Peyer's patch (tissue), 4 donors: ENCODE results near the gene ADAM12. TPM values are rescaled to one million over a fixed set of nuclear protein-coding genes. Genes with fewer than 3 reads are reported as not detected.

Source experiments
- DNase-seq, 3 donors: peaks; one replicate each; pipeline ENCODE4 v3.0.0-alpha.2; 2017 to 2019
- H3K27ac ChIP-seq, 4 donors: fragments of 200-600 bp; sonication (generic); one replicate each; pipeline ENCODE4 v1.5.1; 2016 to 2019
- H3K27me3 ChIP-seq, 2 donors: fragments of 200-600 bp; sonication (generic); one replicate each; pipeline ENCODE4 v1.5.1; 2019
- H3K36me3 ChIP-seq, 3 donors: fragments of 200-600 bp; sonication (generic); one replicate each; pipeline ENCODE4 v1.5.1; 2016 to 2019
- H3K4me1 ChIP-seq, 4 donors: fragments of 200-600 bp; sonication (generic); one replicate each; pipeline ENCODE4 v1.5.1; 2016 to 2019
- H3K4me3 ChIP-seq, 4 donors: fragments of 200-600 bp; sonication (generic); 1 replicate in 3 of 4; 2 replicates in 1 of 4; pipeline ENCODE4 v1.5.1; 2016 to 2019; ENCODE audit warnings: mild to moderate bottlenecking in 1 of 4
- H3K9me3 ChIP-seq, 4 donors: fragments of 200-600 bp; sonication (generic); one replicate each; pipeline ENCODE4 v1.5.1; 2016 to 2019; ENCODE audit warnings: mild to moderate bottlenecking in 1 of 4
- CTCF ChIP-seq, 6 experiments: fragments of 450-650 bp in 4 of 6; fragments of 200-600 bp in 2 of 6; sonication (generic) in 1 of 6; IDR thresholded peaks; one replicate each; pipeline ENCODE4 v1.5.1; 2017 to 2019; ENCODE audit warnings: antibody characterized with exemption in 6 of 6, mild to moderate bottlenecking in 3 of 6, moderate library complexity in 1 of 6
- POLR2A ChIP-seq, 2 donors: fragments of 450-650 bp; IDR thresholded peaks; one replicate each; pipeline ENCODE4 v1.5.1; 2017; ENCODE audit warnings: antibody characterized with exemption in 2 of 2, mild to moderate bottlenecking in 2 of 2, moderate library complexity in 2 of 2
- total RNA-seq, 4 donors: library from RNA; depleted of rRNA; stranded (reverse); fragments of >200 nt; gene quantifications; one replicate each; pipeline ENCODE4 v1.1.0, GENCODE V29; 2016

ADAM12 gene
- total RNA-seq, 4 donors from 2014 or later, result 0.13 to 2.5 (median 0.66) TPM

GRCh38 chr10:126021833-126022500 is 366.3 kb downstream of the ADAM12 start:
- Histone ChIP-seq H3K27ac (no peak overlapping the region), H3K4me1 (no peaks in the 10 kb centered on the region), H3K4me3 (no peak overlapping the region), H3K36me3 (no peaks in the 10 kb centered on the region), H3K27me3 (no peaks in the 10 kb centered on the region), H3K9me3 (no peaks in the 10 kb centered on the region)
- TF ChIP-seq CTCF (IDR thresholded peaks at IDR 0.05), result no peak
- no peak for TF ChIP-seq POLR2A (IDR thresholded peaks at IDR 0.05)
- no peak for DNase-seq

- no peak for DNase-seq
- H3K27ac ChIP-seq, result no peak overlapping the region
- no peaks in the 10 kb centered on the region for H3K9me3 ChIP-seq
- H3K4me1 ChIP-seq, result no peaks in the 10 kb centered on the region
- H3K4me3 ChIP-seq, result no peak overlapping the region
- TF ChIP-seq POLR2A (IDR thresholded peaks at IDR 0.05) (no peak), CTCF (IDR thresholded peaks at IDR 0.05) (no peak)
- no peaks in the 10 kb centered on the region for H3K27me3 ChIP-seq
- H3K36me3 ChIP-seq, result no peaks in the 10 kb centered on the region
Observed at GRCh38 chr10:126017961-126018560, 370.2 kb downstream of the ADAM12 start.

GRCh38 chr10:126016882-126017281 is 371.4 kb downstream of the ADAM12 start:
- no peak for DNase-seq
- no peak for TF ChIP-seq POLR2A (IDR thresholded peaks at IDR 0.05)
- no peak for TF ChIP-seq CTCF (IDR thresholded peaks at IDR 0.05)
- no peaks in the 10 kb centered on the region for H3K4me1 ChIP-seq
- H3K27ac ChIP-seq, result no peak overlapping the region
- no peaks in the 10 kb centered on the region for H3K27me3 ChIP-seq
- H3K36me3 ChIP-seq, result no peaks in the 10 kb centered on the region
- H3K4me3 ChIP-seq, result no peak overlapping the region
- no peaks in the 10 kb centered on the region for H3K9me3 ChIP-seq

GRCh38 chr10:126016156-126016805 is 372.0 kb downstream of the ADAM12 start:
- no peak overlapping the region for H3K27ac ChIP-seq
- no peak overlapping the region for H3K4me3 ChIP-seq
- TF ChIP-seq CTCF (IDR thresholded peaks at IDR 0.05) (no peak), POLR2A (IDR thresholded peaks at IDR 0.05) (no peak)
- no peaks in the 10 kb centered on the region for H3K36me3 ChIP-seq
- no peak for DNase-seq
- no peaks in the 10 kb centered on the region for H3K9me3 ChIP-seq
- H3K27me3 ChIP-seq, result no peaks in the 10 kb centered on the region
- H3K4me1 ChIP-seq, result no peaks in the 10 kb centered on the region

- no peak overlapping the region for H3K27ac ChIP-seq
- no peaks in the 10 kb centered on the region for H3K36me3 ChIP-seq
- no peaks in the 10 kb centered on the region for H3K4me1 ChIP-seq
- no peaks in the 10 kb centered on the region for H3K9me3 ChIP-seq
- TF ChIP-seq CTCF (IDR thresholded peaks at IDR 0.05) (no peak), POLR2A (IDR thresholded peaks at IDR 0.05) (no peak)
- no peaks in the 10 kb centered on the region for H3K27me3 ChIP-seq
- no peak for DNase-seq
- H3K4me3 ChIP-seq, result no peak overlapping the region
Observed at GRCh38 chr10:126015413-126015812, 372.9 kb downstream of the ADAM12 start.
